DND-41 (cell line): ENCODE data around the gene LTF.

Experiments
- EZH2 ChIP-seq: IDR thresholded peaks from 3 replicates; pipeline ENCODE4 v1.6.1; 2012; ENCODE audit warnings: borderline replicate concordance, low read depth, mild to moderate bottlenecking, moderate library complexity, low read length, inconsistent platforms; ENCODE audit not compliant: severe bottlenecking
- TF ChIP-seq, protein P1 (sequence below): IDR thresholded peaks from 2 replicates; pipeline ENCODE4 v1.5.1; 2012; ENCODE audit warnings: borderline replicate concordance, low read length, moderate library complexity, mild to moderate bottlenecking; ENCODE audit not compliant: poor library complexity, severe bottlenecking; ENCODE audit errors: extremely low read depth

DNA sequence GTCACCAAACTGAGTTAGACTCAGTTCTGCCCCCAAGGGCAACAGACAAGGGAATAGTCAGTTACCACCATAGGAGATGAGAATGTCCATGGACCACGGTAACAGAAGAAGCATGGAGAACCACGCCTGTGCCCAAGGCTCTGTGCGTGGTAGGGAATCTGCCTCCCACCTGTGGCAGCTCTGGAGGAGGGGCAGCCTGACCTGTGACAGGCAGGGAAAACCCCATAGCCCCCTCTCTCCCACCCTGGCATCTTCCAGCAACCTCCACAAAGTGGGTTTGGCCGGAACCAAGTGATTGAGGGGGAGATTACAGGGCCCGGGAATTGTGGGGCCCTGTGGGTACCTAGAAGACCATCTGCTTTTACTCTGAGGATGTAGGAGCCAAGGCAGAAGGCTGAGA lies 14.3 kb upstream of the LTF start:
- TF ChIP-seq, protein P1, sequence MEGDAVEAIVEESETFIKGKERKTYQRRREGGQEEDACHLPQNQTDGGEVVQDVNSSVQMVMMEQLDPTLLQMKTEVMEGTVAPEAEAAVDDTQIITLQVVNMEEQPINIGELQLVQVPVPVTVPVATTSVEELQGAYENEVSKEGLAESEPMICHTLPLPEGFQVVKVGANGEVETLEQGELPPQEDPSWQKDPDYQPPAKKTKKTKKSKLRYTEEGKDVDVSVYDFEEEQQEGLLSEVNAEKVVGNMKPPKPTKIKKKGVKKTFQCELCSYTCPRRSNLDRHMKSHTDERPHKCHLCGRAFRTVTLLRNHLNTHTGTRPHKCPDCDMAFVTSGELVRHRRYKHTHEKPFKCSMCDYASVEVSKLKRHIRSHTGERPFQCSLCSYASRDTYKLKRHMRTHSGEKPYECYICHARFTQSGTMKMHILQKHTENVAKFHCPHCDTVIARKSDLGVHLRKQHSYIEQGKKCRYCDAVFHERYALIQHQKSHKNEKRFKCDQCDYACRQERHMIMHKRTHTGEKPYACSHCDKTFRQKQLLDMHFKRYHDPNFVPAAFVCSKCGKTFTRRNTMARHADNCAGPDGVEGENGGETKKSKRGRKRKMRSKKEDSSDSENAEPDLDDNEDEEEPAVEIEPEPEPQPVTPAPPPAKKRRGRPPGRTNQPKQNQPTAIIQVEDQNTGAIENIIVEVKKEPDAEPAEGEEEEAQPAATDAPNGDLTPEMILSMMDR, result no peak
- no peak for TF ChIP-seq EZH2
